ENCODE measurements around the gene MGAT4A. TPM values are rescaled to one million over a fixed set of nuclear protein-coding genes. Genes with fewer than 3 reads are reported as not detected.

The MGAT4A gene
- total and polyA plus RNA-seq, 2 of the 13 experiments (the other 11 are each of a cell fraction or from before 2014, with no cell fraction given) = 47.2 to 90.9 TPM

DNA sequence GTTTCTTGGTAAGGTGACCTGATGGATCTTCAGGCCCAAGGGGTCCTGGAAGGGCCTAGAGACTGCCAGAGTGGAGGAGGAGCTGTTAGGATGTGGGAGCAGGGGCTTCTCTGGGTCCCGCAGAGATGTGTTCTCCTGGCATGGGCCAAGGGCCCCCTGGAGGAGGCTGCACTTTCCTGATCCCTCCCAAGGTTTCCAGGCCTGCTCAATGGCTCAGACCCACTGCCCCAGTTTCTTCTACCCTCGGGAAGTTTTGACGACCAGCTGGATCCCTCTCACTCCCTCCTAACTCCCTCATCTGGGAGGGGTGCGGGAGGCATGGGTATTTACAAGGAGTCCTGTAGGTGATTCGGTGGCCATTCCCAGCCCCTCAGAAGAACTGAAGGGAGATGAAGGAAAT lies 158.7 kb downstream of the MGAT4A start:
- in situ Hi-C loops (cut with HindIII; ENCODE audit: extremely low pct_ligation_motif_present, low pct_unique_long_range_greater_than_20kb) = no loop called here
- H2AFZ ChIP-seq (ENCODE audit: low read length) = no peak overlapping the region
- H3K4me1 ChIP-seq (ENCODE audit: insufficient read depth, low read length) = no peaks in the 10 kb centered on the region
- intact Hi-C loops (cut with micrococcal nuclease; ENCODE audit: unreplicated experiment) = no loop called here
- no peak overlapping the region for H3K9ac ChIP-seq (ENCODE audit: insufficient read depth, low read depth, low read length)
- ChIA-PET CTCF (ENCODE audit: low intra/inter-chr PET ratio, low total read pairs) (no interaction called here), POLR2A (no interaction called here)
- no TSS peak for BruUV-seq (replicated peaks)
- no peak overlapping the region for H3K4me2 ChIP-seq (ENCODE audit: low read depth, low read length)
- H3K27ac ChIP-seq (ENCODE audit: extremely low read length, insufficient read depth, low read length) = no peak overlapping the region
- H3K79me2 ChIP-seq (ENCODE audit: insufficient read depth, low read length) = no peaks in the 10 kb centered on the region
- H3K9me3 ChIP-seq (ENCODE audit: low read length) = no peaks in the 10 kb centered on the region
- no peak overlapping the region for H3K4me3 ChIP-seq (replicated peaks in 1 of 3; ENCODE audit: insufficient read depth in 1 of 3, low read depth in 2 of 3, low read length in 3 of 3)
- H3K36me3 ChIP-seq (replicated peaks in 1 of 2; ENCODE audit: control insufficient read depth in 1 of 2, insufficient read depth in 2 of 2, low read length in 2 of 2) = peaks cover 2 to 24% of the 10 kb centered on the region in 2 experiments; a peak in 4 of 5 replicates
- ATAC-seq (no peak), FAIRE-seq (no peak), DNase-seq (ENCODE audit: low spot score) (no peak)
- no peaks in the 10 kb centered on the region for H3K27me3 ChIP-seq (ENCODE audit: control insufficient read depth in 1 of 2, insufficient read depth in 2 of 2, low read length in 2 of 2)
- TF ChIP-seq STAG1 (CRISPR knock-in tag; IDR thresholded peaks at IDR 0.05) (no peak), ZNF737 (CRISPR knock-in tag; IDR thresholded peaks at IDR 0.05; ENCODE audit: borderline replicate concordance) (no peak), ELF1 (CRISPR knock-in tag; IDR thresholded peaks at IDR 0.05) (no peak), ATF1 (CRISPR knock-in tag; IDR thresholded peaks at IDR 0.05) (no peak), ZKSCAN8 (CRISPR knock-in tag; IDR thresholded peaks at IDR 0.05; ENCODE audit: borderline replicate concordance) (no peak), MAF1 (CRISPR knock-in tag; IDR thresholded peaks at IDR 0.05; ENCODE audit: borderline replicate concordance) (no peak), NR2F2 (IDR thresholded peaks at IDR 0.05; ENCODE audit: borderline replicate concordance, low read depth) (no peak), NFE2L2 (IDR thresholded peaks at IDR 0.05; ENCODE audit: low read length) (no peak)
- TF ChIP-seq, protein P1, sequence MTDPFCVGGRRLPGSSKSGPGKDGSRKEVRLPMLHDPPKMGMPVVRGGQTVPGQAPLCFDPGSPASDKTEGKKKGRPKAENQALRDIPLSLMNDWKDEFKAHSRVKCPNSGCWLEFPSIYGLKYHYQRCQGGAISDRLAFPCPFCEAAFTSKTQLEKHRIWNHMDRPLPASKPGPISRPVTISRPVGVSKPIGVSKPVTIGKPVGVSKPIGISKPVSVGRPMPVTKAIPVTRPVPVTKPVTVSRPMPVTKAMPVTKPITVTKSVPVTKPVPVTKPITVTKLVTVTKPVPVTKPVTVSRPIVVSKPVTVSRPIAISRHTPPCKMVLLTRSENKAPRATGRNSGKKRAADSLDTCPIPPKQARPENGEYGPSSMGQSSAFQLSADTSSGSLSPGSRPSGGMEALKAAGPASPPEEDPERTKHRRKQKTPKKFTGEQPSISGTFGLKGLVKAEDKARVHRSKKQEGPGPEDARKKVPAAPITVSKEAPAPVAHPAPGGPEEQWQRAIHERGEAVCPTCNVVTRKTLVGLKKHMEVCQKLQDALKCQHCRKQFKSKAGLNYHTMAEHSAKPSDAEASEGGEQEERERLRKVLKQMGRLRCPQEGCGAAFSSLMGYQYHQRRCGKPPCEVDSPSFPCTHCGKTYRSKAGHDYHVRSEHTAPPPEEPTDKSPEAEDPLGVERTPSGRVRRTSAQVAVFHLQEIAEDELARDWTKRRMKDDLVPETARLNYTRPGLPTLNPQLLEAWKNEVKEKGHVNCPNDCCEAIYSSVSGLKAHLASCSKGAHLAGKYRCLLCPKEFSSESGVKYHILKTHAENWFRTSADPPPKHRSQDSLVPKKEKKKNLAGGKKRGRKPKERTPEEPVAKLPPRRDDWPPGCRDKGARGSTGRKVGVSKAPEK (CRISPR knock-in tag; IDR thresholded peaks at IDR 0.05; ENCODE audit: borderline replicate concordance) = no peak
- TF ChIP-seq, protein P2, sequence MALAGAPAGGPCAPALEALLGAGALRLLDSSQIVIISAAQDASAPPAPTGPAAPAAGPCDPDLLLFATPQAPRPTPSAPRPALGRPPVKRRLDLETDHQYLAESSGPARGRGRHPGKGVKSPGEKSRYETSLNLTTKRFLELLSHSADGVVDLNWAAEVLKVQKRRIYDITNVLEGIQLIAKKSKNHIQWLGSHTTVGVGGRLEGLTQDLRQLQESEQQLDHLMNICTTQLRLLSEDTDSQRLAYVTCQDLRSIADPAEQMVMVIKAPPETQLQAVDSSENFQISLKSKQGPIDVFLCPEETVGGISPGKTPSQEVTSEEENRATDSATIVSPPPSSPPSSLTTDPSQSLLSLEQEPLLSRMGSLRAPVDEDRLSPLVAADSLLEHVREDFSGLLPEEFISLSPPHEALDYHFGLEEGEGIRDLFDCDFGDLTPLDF (CRISPR knock-in tag; IDR thresholded peaks at IDR 0.05) = no peak
- TF ChIP-seq, protein P3, sequence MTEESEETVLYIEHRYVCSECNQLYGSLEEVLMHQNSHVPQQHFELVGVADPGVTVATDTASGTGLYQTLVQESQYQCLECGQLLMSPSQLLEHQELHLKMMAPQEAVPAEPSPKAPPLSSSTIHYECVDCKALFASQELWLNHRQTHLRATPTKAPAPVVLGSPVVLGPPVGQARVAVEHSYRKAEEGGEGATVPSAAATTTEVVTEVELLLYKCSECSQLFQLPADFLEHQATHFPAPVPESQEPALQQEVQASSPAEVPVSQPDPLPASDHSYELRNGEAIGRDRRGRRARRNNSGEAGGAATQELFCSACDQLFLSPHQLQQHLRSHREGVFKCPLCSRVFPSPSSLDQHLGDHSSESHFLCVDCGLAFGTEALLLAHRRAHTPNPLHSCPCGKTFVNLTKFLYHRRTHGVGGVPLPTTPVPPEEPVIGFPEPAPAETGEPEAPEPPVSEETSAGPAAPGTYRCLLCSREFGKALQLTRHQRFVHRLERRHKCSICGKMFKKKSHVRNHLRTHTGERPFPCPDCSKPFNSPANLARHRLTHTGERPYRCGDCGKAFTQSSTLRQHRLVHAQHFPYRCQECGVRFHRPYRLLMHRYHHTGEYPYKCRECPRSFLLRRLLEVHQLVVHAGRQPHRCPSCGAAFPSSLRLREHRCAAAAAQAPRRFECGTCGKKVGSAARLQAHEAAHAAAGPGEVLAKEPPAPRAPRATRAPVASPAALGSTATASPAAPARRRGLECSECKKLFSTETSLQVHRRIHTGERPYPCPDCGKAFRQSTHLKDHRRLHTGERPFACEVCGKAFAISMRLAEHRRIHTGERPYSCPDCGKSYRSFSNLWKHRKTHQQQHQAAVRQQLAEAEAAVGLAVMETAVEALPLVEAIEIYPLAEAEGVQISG (CRISPR knock-in tag; IDR thresholded peaks at IDR 0.05) = no peak
- TF ChIP-seq, protein P4, sequence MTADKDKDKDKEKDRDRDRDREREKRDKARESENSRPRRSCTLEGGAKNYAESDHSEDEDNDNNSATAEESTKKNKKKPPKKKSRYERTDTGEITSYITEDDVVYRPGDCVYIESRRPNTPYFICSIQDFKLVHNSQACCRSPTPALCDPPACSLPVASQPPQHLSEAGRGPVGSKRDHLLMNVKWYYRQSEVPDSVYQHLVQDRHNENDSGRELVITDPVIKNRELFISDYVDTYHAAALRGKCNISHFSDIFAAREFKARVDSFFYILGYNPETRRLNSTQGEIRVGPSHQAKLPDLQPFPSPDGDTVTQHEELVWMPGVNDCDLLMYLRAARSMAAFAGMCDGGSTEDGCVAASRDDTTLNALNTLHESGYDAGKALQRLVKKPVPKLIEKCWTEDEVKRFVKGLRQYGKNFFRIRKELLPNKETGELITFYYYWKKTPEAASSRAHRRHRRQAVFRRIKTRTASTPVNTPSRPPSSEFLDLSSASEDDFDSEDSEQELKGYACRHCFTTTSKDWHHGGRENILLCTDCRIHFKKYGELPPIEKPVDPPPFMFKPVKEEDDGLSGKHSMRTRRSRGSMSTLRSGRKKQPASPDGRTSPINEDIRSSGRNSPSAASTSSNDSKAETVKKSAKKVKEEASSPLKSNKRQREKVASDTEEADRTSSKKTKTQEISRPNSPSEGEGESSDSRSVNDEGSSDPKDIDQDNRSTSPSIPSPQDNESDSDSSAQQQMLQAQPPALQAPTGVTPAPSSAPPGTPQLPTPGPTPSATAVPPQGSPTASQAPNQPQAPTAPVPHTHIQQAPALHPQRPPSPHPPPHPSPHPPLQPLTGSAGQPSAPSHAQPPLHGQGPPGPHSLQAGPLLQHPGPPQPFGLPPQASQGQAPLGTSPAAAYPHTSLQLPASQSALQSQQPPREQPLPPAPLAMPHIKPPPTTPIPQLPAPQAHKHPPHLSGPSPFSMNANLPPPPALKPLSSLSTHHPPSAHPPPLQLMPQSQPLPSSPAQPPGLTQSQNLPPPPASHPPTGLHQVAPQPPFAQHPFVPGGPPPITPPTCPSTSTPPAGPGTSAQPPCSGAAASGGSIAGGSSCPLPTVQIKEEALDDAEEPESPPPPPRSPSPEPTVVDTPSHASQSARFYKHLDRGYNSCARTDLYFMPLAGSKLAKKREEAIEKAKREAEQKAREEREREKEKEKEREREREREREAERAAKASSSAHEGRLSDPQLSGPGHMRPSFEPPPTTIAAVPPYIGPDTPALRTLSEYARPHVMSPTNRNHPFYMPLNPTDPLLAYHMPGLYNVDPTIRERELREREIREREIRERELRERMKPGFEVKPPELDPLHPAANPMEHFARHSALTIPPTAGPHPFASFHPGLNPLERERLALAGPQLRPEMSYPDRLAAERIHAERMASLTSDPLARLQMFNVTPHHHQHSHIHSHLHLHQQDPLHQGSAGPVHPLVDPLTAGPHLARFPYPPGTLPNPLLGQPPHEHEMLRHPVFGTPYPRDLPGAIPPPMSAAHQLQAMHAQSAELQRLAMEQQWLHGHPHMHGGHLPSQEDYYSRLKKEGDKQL (CRISPR knock-in tag; IDR thresholded peaks at IDR 0.05; ENCODE audit: low read depth) = no peak
- no peaks in the 10 kb centered on the region for H4K20me1 ChIP-seq (ENCODE audit: insufficient read depth, low read length)
- 89% methylated on average over 5 of the region's 5 CpGs for WGBS (ENCODE audit: low lambda C conversion rate)
